Activated CD4-positive, alpha-beta memory T cell treated with anti-CD3 and anti-CD28 coated beads for 36 hours (primary cell): ENCODE results near the gene ROMO1. TPM values are rescaled to one million over a fixed set of nuclear protein-coding genes. Genes with fewer than 3 reads are reported as not detected.
A peak's percentile ranks its signal among the peaks of the same experiment; 100 is the strongest.

Source experiments
- CTCF ChIA-PET: fragments of 350-600 bp; sonication (Branson Sonifier 250); formaldehyde crosslinking; loops from one replicate; lab custom pipeline; 2021; ENCODE audit warnings: antibody characterized with exemption, inconsistent platforms; lab: Charles Lee
- POLR2A ChIA-PET: fragments of 350-600 bp; sonication (Branson Sonifier 250); formaldehyde crosslinking; loops from one replicate; lab custom pipeline; 2021; ENCODE audit warnings: antibody characterized with exemption; lab: Charles Lee
- DNase-seq: peaks from one replicate; pipeline ENCODE4 v3.0.0-alpha.2; 2020
- H3K27ac Mint-ChIP-seq: one replicate; pipeline ENCODE4 v1.8.0; 2021; ENCODE audit warnings: mixed read lengths
- H3K27me3 Mint-ChIP-seq: one replicate; pipeline ENCODE4 v1.8.0; 2021; ENCODE audit warnings: mixed read lengths
- H3K36me3 Mint-ChIP-seq: one replicate; pipeline ENCODE4 v1.8.0; 2021; ENCODE audit warnings: mixed read lengths
- H3K4me1 Mint-ChIP-seq: one replicate; pipeline ENCODE4 v1.8.0; 2021; ENCODE audit warnings: low read depth, mixed read lengths
- H3K4me3 Mint-ChIP-seq: one replicate; pipeline ENCODE4 v1.8.0; 2021; ENCODE audit warnings: mild to moderate bottlenecking, mixed read lengths
- H3K9me3 Mint-ChIP-seq: one replicate; pipeline ENCODE4 v1.8.0; 2021; ENCODE audit warnings: mixed read lengths
- intact Hi-C: fragments of 100-400 bp; cut with micrococcal nuclease; formaldehyde crosslinking; loops from one replicate; pipeline ENCODE4 v1.15.1; 2023
- total RNA-seq, 2 experiments: library from RNA; stranded (reverse); gene quantifications; one replicate each; pipeline ENCODE4 v1.2.3, GENCODE V29; 2021

ROMO1 gene
- total RNA-seq, 2 experiments from 2014 or later, result 141 to 142 TPM

- Mint-ChIP-seq H3K27ac (peak overlapping the region; percentile 2), H3K27me3 (no peaks in the 10 kb centered on the region), H3K36me3 (peaks cover 57% of the 10 kb centered on the region), H3K4me1 (peaks cover 47% of the 10 kb centered on the region), H3K9me3 (no peaks in the 10 kb centered on the region), H3K4me3 (no peak overlapping the region)
- DNase-seq, result no peak
- POLR2A ChIA-PET, result interaction anchor here (0.6 to 3.1 kb wide), 6 partner anchors 7 to 188 kb away, joined by 3 to 10 read pairs (median 8); partner anchors contain the start of gene RBM39
- CTCF ChIA-PET, result no interaction called here
- intact Hi-C loops, result no loop called here
Measured at GRCh38 chr20:35731862-35732643, 32.8 kb downstream of the ROMO1 start.

- DNase-seq, result no peak
- peak overlapping the region; percentile 38 for H3K27ac Mint-ChIP-seq
- H3K9me3 Mint-ChIP-seq, result no peaks in the 10 kb centered on the region
- H3K36me3 Mint-ChIP-seq, result peaks cover 60% of the 10 kb centered on the region
- POLR2A ChIA-PET, result interaction anchor here (0.6 to 3.1 kb wide), 3 partner anchors 10 to 187 kb away, joined by 5 to 10 read pairs (median 9); partner anchors contain the start of gene RBM39
- intact Hi-C loops, result no loop called here
- no peaks in the 10 kb centered on the region for H3K27me3 Mint-ChIP-seq
- CTCF ChIA-PET, result no interaction called here
- no peak overlapping the region for H3K4me3 Mint-ChIP-seq
- H3K4me1 Mint-ChIP-seq, result peaks cover 47% of the 10 kb centered on the region
Measured at GRCh38 chr20:35732644-35732982, 33.4 kb downstream of the ROMO1 start.

GRCh38 chr20:35734374-35734773 is 35.2 kb downstream of the ROMO1 start:
- ChIA-PET CTCF (interaction anchor here (0.6 kb wide), 1 partner anchor 151 kb away, joined by 4 read pairs; no protein-coding TSS in a partner anchor), POLR2A (interaction anchor here (0.9 to 6.6 kb wide), 7 partner anchors 9 to 119 kb away, joined by 3 to 44 read pairs (median 9); partner anchors contain the start of genes NFS1, PHF20, ROMO1 and SPAG4)
- H3K4me3 Mint-ChIP-seq, result no peak overlapping the region
- H3K9me3 Mint-ChIP-seq, result no peaks in the 10 kb centered on the region
- peaks cover 59% of the 10 kb centered on the region for H3K4me1 Mint-ChIP-seq
- intact Hi-C loops, result no loop called here
- DNase-seq, result no peak
- H3K27me3 Mint-ChIP-seq, result no peaks in the 10 kb centered on the region
- H3K27ac Mint-ChIP-seq, result peak overlapping the region; percentile 52
- H3K36me3 Mint-ChIP-seq, result peaks cover 67% of the 10 kb centered on the region

GRCh38 chr20:35734777-35735649 is 35.8 kb downstream of the ROMO1 start:
- peaks cover 68% of the 10 kb centered on the region for H3K36me3 Mint-ChIP-seq
- H3K4me1 Mint-ChIP-seq, result peaks cover 59% of the 10 kb centered on the region
- H3K27me3 Mint-ChIP-seq, result no peaks in the 10 kb centered on the region
- H3K4me3 Mint-ChIP-seq, result no peak overlapping the region
- intact Hi-C loops, result no loop called here
- H3K27ac Mint-ChIP-seq, result peak overlapping the region; percentile 52
- DNase-seq, result no peak
- ChIA-PET POLR2A (interaction anchor here (0.9 to 6.6 kb wide), 11 partner anchors 8 to 119 kb away, joined by 3 to 44 read pairs (median 4); partner anchors contain the start of genes NFS1, PHF20, ROMO1 and SPAG4), CTCF (interaction anchor here (0.6 to 0.8 kb wide), 2 partner anchors 134 to 150 kb away, joined by 3 to 4 read pairs; no protein-coding TSS in a partner anchor)
- H3K9me3 Mint-ChIP-seq, result no peaks in the 10 kb centered on the region

- POLR2A ChIA-PET, result interaction anchor here (0.6 to 6.6 kb wide), 8 partner anchors 9 to 36 kb away, joined by 3 to 44 read pairs (median 4); partner anchors contain the start of genes NFS1, PHF20 and ROMO1
- Mint-ChIP-seq H3K36me3 (peaks cover 69% of the 10 kb centered on the region), H3K4me1 (peaks cover 58% of the 10 kb centered on the region), H3K27ac (peak overlapping the region; percentile 79), H3K27me3 (no peaks in the 10 kb centered on the region), H3K4me3 (peak overlapping the region; percentile 17), H3K9me3 (no peaks in the 10 kb centered on the region)
- CTCF ChIA-PET, result interaction anchor here (0.5 to 0.7 kb wide), 2 partner anchors 54 to 73 kb away, joined by 3 read pairs; no protein-coding TSS in a partner anchor
- DNase-seq, result no peak
- intact Hi-C loops, result no loop called here
Measured at GRCh38 chr20:35735826-35736470, 36.7 kb downstream of the ROMO1 start.

- H3K4me1 Mint-ChIP-seq, result peaks cover 49% of the 10 kb centered on the region
Measured at GRCh38 chr20:35737865-35738333, 38.7 kb downstream of the ROMO1 start.

GRCh38 chr20:35738410-35739179 is 39.4 kb downstream of the ROMO1 start:
- Mint-ChIP-seq H3K27ac (peak overlapping the region; percentile 69), H3K9me3 (no peaks in the 10 kb centered on the region), H3K36me3 (peaks cover 60% of the 10 kb centered on the region), H3K4me1 (peaks cover 53% of the 10 kb centered on the region), H3K27me3 (peaks cover 2% of the 10 kb centered on the region), H3K4me3 (peak overlapping the region; percentile 48)
- CTCF ChIA-PET, result interaction anchor here (1.2 kb wide), 3 partner anchors 19 to 216 kb away, joined by 3 to 4 read pairs (median 4); partner anchors contain the start of gene SCAND1
- DNase-seq, result no peak
- intact Hi-C loops, result no loop called here
- POLR2A ChIA-PET, result interaction anchor here (0.6 to 6.6 kb wide), 7 partner anchors 8 to 78 kb away, joined by 3 to 44 read pairs (median 4); partner anchors contain the start of genes NFS1 and ROMO1

More at GRCh38 chr20:35737865-35738333, 38.7 kb downstream of the ROMO1 start:
- intact Hi-C loops, result no loop called here
- no peak for DNase-seq
- ChIA-PET CTCF (no interaction called here), POLR2A (interaction anchor here (0.6 to 6.6 kb wide), 3 partner anchors 9 to 138 kb away, joined by 3 to 44 read pairs (median 3); partner anchors contain the start of genes NFS1 and ROMO1)
- Mint-ChIP-seq H3K27ac (peak overlapping the region; percentile 69), H3K9me3 (no peaks in the 10 kb centered on the region), H3K36me3 (peaks cover 66% of the 10 kb centered on the region), H3K27me3 (peaks cover 2% of the 10 kb centered on the region), H3K4me3 (peak overlapping the region; percentile 48)

GRCh38 chr20:35739294-35740163 is 40.3 kb downstream of the ROMO1 start:
- ChIA-PET CTCF (interaction anchor here (0.6 to 1.2 kb wide), 8 partner anchors 9 to 215 kb away, joined by 3 to 6 read pairs (median 4); partner anchors contain the start of gene SCAND1), POLR2A (interaction anchor here (0.5 to 6.6 kb wide), 16 partner anchors 9 to 253 kb away, joined by 3 to 44 read pairs (median 4); partner anchors contain the start of genes CPNE1, NFS1, PHF20 and RBM12)
- DNase-seq, result no peak
- peak overlapping the region; percentile 78 for H3K27ac Mint-ChIP-seq
- peaks cover 51% of the 10 kb centered on the region for H3K4me1 Mint-ChIP-seq
- H3K36me3 Mint-ChIP-seq, result peaks cover 51% of the 10 kb centered on the region
- peaks cover 2% of the 10 kb centered on the region for H3K27me3 Mint-ChIP-seq
- H3K9me3 Mint-ChIP-seq, result no peaks in the 10 kb centered on the region
- H3K4me3 Mint-ChIP-seq, result peak overlapping the region; percentile 96
- intact Hi-C loops, result loop anchor here (5.0 kb wide), 1 partner anchor 143 kb away; no protein-coding TSS in a partner anchor

GRCh38 chr20:35741892-35742740 is 42.9 kb downstream of the ROMO1 start, which contains the start of gene RBM39:
RBM39 (minus strand) TSS chr20:35742260; CDS start chr20:35740874, 1,386 bp downstream.
- peak; percentile 100 for DNase-seq
- Mint-ChIP-seq H3K27me3 (peaks cover 2% of the 10 kb centered on the region), H3K27ac (peak within 1 kb of the TSS; percentile 98), H3K4me3 (peak within 1 kb of the TSS; percentile 96), H3K9me3 (no peaks in the 10 kb centered on the region), H3K4me1 (peaks cover 38% of the 10 kb centered on the region), H3K36me3 (peaks cover 41% of the 10 kb centered on the region)
- CTCF ChIA-PET, result interaction anchor here (0.6 to 3.5 kb wide), 12 partner anchors 13 to 295 kb away, joined by 3 to 23 read pairs (median 4); partner anchors contain the start of genes PHF20 and SCAND1
- POLR2A ChIA-PET, result interaction anchor here (0.5 to 3.7 kb wide), 28 partner anchors 9 to 1353 kb away, joined by 3 to 154 read pairs (median 8); partner anchors contain the start of genes CEP250, CPNE1, NFS1 and PHF20
- intact Hi-C loops, result loop anchor here (1.0 to 5.0 kb wide), 8 partner anchors 29 to 287 kb away; partner anchors contain the start of genes CEP250, NFS1, ROMO1 and SCAND1
